Loucy (cell line): Measurements from ENCODE around the gene PTGR1.

Experiments used
- H2AFZ ChIP-seq: fragments of 200-600 bp; sonication (generic); 2 replicates; pipeline ENCODE4 v1.6.0; 2016; ENCODE audit warnings: antibody characterized with exemption, mild to moderate bottlenecking, low read length, moderate library complexity
- H3F3A ChIP-seq: fragments of 200-600 bp; 2 replicates; pipeline ENCODE4 v1.6.0; 2016; ENCODE audit warnings: antibody characterized with exemption, low read depth, mild to moderate bottlenecking
- H3K27me3 ChIP-seq: fragments of 200-600 bp; sonication (generic); 2 replicates; pipeline ENCODE4 v1.6.1; 2014; ENCODE audit warnings: low read length, mild to moderate bottlenecking; ENCODE audit not compliant: insufficient read depth, poor library complexity, severe bottlenecking
- H3K36me3 ChIP-seq: fragments of 200-600 bp; sonication (generic); 2 replicates; pipeline ENCODE4 v1.6.1; 2016; ENCODE audit warnings: low read length; ENCODE audit not compliant: insufficient read depth
- H3K4me1 ChIP-seq: fragments of 200-600 bp; sonication (generic); 2 replicates; pipeline ENCODE4 v1.5.1; 2014; ENCODE audit warnings: low read length, mild to moderate bottlenecking; ENCODE audit not compliant: insufficient read depth, poor library complexity, severe bottlenecking
- H3K4me2 ChIP-seq: fragments of 200-600 bp; sonication (generic); 2 replicates; pipeline ENCODE4 v1.6.0; 2014; ENCODE audit warnings: antibody characterized with exemption, low read length, low read depth, mild to moderate bottlenecking; ENCODE audit not compliant: poor library complexity, severe bottlenecking
- H3K4me3 ChIP-seq: fragments of 200-600 bp; sonication (generic); 2 replicates; pipeline ENCODE4 v1.5.1; 2014; ENCODE audit warnings: low read length, mild to moderate bottlenecking, mixed read lengths; ENCODE audit not compliant: poor library complexity, severe bottlenecking
- H3K79me2 ChIP-seq: fragments of 200-600 bp; sonication (generic); 2 replicates; pipeline ENCODE4 v1.6.1; 2014; ENCODE audit warnings: low read length; ENCODE audit not compliant: insufficient read depth
- H3K9ac ChIP-seq: fragments of 200-600 bp; sonication (generic); 2 replicates; pipeline ENCODE4 v1.6.0; 2014; ENCODE audit warnings: mild to moderate bottlenecking, low read depth, low read length, moderate library complexity; ENCODE audit not compliant: poor library complexity, severe bottlenecking
- H3K9me2 ChIP-seq: fragments of 200-600 bp; sonication (generic); replicated peaks from 2 replicates; pipeline ENCODE4 v1.6.1; 2016; ENCODE audit warnings: low read depth, low read length, mixed read lengths
- H3K9me3 ChIP-seq: fragments of 200-600 bp; sonication (generic); 2 replicates; pipeline ENCODE4 v1.6.1; 2014; ENCODE audit warnings: mild to moderate bottlenecking, antibody characterized with exemption, low read length, low read depth; ENCODE audit not compliant: insufficient read depth
- H4K20me1 ChIP-seq: fragments of 200-600 bp; sonication (generic); 2 replicates; pipeline ENCODE4 v1.6.0; 2014; ENCODE audit warnings: antibody characterized with exemption, low read length, mild to moderate bottlenecking; ENCODE audit not compliant: insufficient read depth, poor library complexity, severe bottlenecking
- CTCF ChIP-seq: fragments of 200-600 bp; sonication (generic); conservative IDR thresholded peaks from 2 replicates; pipeline ENCODE4 v1.5.1; 2014; ENCODE audit warnings: mild to moderate bottlenecking, antibody characterized with exemption, low read length
- EZH2phosphoT487 ChIP-seq: fragments of 200-600 bp; IDR thresholded peaks from 2 replicates; pipeline ENCODE4 v1.6.1; 2018; ENCODE audit warnings: antibody characterized with exemption, mild to moderate bottlenecking, moderate library complexity, borderline replicate concordance

PTGR1 gene

GRCh38 chr9:111514967-111515366 lies 84.5 kb downstream of the PTGR1 start:
- Histone ChIP-seq H3F3A (no peaks in the 10 kb centered on the region), H4K20me1 (no peaks in the 10 kb centered on the region), H3K4me3 (no peak overlapping the region), H3K36me3 (no peaks in the 10 kb centered on the region), H3K9ac (no peak overlapping the region), H3K4me2 (no peak overlapping the region), H3K9me2 (no peaks in the 10 kb centered on the region), H2AFZ (no peak overlapping the region), H3K9me3 (no peaks in the 10 kb centered on the region; the same call in 1 of the 2 replicates), H3K79me2 (no peaks in the 10 kb centered on the region), H3K4me1 (no peaks in the 10 kb centered on the region), H3K27me3 (no peaks in the 10 kb centered on the region)
- TF ChIP-seq CTCF: no peak
- no peak for TF ChIP-seq EZH2phosphoT487
